OCI-M2 (cell line): ENCODE measurements around the gene MYH16.
"Not testable (repeated sequence)": the region's sequence is repeated elsewhere in the genome, so short reads cannot be mapped to it uniquely, and the experiment has no call there.

Experiments used
- DNase-seq: peaks from one replicate; lab custom pipeline; 2025; ENCODE audit not compliant: unreplicated experiment; lab: John Stamatoyannopoulos, UW

MYH16 gene

GRCh38 chr7:99350641-99351040 is 78.0 kb downstream of the MYH16 start:
- DNase-seq = not testable (repeated sequence)

- no peak for DNase-seq
Measured at GRCh38 chr7:99352247-99352646, 79.6 kb downstream of the MYH16 start.

- no peak for DNase-seq
Measured at GRCh38 chr7:99355098-99355497, 82.5 kb downstream of the MYH16 start.

- no peak for DNase-seq
Measured at GRCh38 chr7:99357701-99358490, 85.3 kb downstream of the MYH16 start.

- not testable (repeated sequence) for DNase-seq
Measured at GRCh38 chr7:99358521-99358920, 85.9 kb downstream of the MYH16 start.

- no peak for DNase-seq
Measured at GRCh38 chr7:99359465-99360154, 87.0 kb downstream of the MYH16 start.
